Measurements from ENCODE around the gene DCST2. TPM values are rescaled to one million over a fixed set of nuclear protein-coding genes. Genes with fewer than 3 reads are reported as not detected.

DCST2 gene
- total and polyA plus RNA-seq, 9 of the 15 experiments (the other 6 are each of a cell fraction or from before 2014, with no cell fraction given): 0.09 to 0.49 (median 0.11) TPM; not detected in 3

DNA sequence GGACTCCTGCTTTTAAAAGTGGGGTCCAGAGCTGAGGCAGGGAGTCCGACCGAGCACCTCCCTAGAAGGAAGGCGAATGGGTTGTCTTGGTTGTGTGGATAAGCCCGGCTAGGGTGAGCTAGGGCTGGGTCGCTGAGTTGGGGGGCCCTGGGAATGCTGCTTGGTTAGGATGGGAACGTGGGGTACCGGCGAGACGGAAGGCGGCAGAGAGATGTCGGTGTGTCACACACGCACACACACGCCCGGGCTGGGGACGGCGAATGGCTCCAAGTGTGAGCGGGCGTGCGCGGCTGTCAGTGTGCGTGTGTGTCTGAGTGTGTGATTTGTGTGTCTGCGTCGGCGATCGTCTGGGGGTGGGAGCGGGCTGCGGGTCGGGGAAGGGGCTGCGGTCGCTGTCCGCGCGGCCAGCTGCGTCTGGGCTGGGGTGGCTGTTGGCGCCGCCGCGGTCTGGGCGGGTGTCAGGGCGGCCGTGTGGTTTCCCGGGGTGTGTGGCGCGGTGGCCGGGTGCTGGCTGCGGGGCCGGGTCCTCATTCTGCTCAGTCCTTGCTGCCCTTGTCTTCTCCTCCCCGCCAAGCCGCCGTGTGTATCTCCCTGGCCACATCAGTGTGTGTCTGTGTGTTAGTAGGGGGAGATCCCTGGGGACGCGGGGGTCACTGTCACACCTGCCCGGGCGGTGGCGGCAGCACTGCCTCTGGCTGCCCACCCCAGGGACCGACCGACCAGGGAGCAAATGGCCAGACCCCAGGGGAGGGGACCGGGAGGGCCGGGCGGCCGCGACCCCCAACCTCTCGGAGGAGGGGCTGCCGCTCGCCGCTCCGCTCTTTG lies 46.1 kb upstream of the DCST2 start (continued):
- TF ChIP-seq MIER1 (IDR thresholded peaks at IDR 0.05; ENCODE audit: low read depth) (0 out of 2 replicates have a peak, but pooled peaks have one; percentile 19), COPS2 (conservative IDR thresholded peaks at IDR 0.05) (no peak), RB1 (IDR thresholded peaks at IDR 0.05; ENCODE audit: low read depth) (peak; percentile 41; the same call in 1 of the 2 replicates), BCOR (IDR thresholded peaks at IDR 0.05) (no peak), ETV1 (tag; conservative IDR thresholded peaks at IDR 0.05; ENCODE audit: low read depth) (no peak), CXXC5 (CRISPR knock-in tag; IDR thresholded peaks at IDR 0.05) (0 out of 2 replicates have a peak, but pooled peaks have one; percentile 31), MEF2A (IDR thresholded peaks at IDR 0.05; ENCODE audit: control insufficient read depth, low read depth, low read length) (no peak), ETV5 (CRISPR knock-in tag; IDR thresholded peaks at IDR 0.05; ENCODE audit: low read depth) (no peak), U2AF1 (optimal IDR thresholded peaks at IDR 0.05; ENCODE audit: low read depth, low read length) (no peak), TFAM (CRISPR knock-in tag; conservative IDR thresholded peaks at IDR 0.05) (no peak)
- TF ChIP-seq, protein P1, sequence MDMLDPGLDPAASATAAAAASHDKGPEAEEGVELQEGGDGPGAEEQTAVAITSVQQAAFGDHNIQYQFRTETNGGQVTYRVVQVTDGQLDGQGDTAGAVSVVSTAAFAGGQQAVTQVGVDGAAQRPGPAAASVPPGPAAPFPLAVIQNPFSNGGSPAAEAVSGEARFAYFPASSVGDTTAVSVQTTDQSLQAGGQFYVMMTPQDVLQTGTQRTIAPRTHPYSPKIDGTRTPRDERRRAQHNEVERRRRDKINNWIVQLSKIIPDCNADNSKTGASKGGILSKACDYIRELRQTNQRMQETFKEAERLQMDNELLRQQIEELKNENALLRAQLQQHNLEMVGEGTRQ (CRISPR knock-in tag; IDR thresholded peaks at IDR 0.05): no peak
- TF ChIP-seq, protein P2, sequence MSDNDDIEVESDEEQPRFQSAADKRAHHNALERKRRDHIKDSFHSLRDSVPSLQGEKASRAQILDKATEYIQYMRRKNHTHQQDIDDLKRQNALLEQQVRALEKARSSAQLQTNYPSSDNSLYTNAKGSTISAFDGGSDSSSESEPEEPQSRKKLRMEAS (CRISPR knock-in tag; IDR thresholded peaks at IDR 0.05): no peak
- TF ChIP-seq, protein P3, sequence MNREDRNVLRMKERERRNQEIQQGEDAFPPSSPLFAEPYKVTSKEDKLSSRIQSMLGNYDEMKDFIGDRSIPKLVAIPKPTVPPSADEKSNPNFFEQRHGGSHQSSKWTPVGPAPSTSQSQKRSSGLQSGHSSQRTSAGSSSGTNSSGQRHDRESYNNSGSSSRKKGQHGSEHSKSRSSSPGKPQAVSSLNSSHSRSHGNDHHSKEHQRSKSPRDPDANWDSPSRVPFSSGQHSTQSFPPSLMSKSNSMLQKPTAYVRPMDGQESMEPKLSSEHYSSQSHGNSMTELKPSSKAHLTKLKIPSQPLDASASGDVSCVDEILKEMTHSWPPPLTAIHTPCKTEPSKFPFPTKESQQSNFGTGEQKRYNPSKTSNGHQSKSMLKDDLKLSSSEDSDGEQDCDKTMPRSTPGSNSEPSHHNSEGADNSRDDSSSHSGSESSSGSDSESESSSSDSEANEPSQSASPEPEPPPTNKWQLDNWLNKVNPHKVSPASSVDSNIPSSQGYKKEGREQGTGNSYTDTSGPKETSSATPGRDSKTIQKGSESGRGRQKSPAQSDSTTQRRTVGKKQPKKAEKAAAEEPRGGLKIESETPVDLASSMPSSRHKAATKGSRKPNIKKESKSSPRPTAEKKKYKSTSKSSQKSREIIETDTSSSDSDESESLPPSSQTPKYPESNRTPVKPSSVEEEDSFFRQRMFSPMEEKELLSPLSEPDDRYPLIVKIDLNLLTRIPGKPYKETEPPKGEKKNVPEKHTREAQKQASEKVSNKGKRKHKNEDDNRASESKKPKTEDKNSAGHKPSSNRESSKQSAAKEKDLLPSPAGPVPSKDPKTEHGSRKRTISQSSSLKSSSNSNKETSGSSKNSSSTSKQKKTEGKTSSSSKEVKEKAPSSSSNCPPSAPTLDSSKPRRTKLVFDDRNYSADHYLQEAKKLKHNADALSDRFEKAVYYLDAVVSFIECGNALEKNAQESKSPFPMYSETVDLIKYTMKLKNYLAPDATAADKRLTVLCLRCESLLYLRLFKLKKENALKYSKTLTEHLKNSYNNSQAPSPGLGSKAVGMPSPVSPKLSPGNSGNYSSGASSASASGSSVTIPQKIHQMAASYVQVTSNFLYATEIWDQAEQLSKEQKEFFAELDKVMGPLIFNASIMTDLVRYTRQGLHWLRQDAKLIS (CRISPR knock-in tag; IDR thresholded peaks at IDR 0.05): no peak
- TF ChIP-seq, protein P4, sequence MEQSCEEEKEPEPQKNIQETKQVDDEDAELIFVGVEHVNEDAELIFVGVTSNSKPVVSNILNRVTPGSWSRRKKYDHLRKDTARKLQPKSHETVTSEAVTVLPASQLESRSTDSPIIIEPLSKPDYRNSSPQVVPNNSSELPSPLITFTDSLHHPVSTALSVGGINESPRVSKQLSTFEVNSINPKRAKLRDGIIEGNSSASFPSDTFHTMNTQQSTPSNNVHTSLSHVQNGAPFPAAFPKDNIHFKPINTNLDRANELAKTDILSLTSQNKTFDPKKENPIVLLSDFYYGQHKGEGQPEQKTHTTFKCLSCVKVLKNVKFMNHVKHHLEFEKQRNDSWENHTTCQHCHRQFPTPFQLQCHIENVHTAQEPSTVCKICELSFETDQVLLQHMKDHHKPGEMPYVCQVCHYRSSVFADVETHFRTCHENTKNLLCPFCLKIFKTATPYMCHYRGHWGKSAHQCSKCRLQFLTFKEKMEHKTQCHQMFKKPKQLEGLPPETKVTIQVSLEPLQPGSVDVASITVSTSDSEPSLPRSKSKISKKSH (CRISPR knock-in tag; IDR thresholded peaks at IDR 0.05): no peak
- TF ChIP-seq, protein P5, sequence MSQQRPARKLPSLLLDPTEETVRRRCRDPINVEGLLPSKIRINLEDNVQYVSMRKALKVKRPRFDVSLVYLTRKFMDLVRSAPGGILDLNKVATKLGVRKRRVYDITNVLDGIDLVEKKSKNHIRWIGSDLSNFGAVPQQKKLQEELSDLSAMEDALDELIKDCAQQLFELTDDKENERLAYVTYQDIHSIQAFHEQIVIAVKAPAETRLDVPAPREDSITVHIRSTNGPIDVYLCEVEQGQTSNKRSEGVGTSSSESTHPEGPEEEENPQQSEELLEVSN (IDR thresholded peaks at IDR 0.05; ENCODE audit: borderline replicate concordance in 1 of 2, extremely low read depth in 1 of 2, insufficient read depth in 1 of 2, insufficient read length in 1 of 2, low read depth in 1 of 2, low read length in 1 of 2, poor library complexity in 1 of 2, severe bottlenecking in 1 of 2): peak in 1 of 2 experiments; percentile 55
- TF ChIP-seq, protein P6, sequence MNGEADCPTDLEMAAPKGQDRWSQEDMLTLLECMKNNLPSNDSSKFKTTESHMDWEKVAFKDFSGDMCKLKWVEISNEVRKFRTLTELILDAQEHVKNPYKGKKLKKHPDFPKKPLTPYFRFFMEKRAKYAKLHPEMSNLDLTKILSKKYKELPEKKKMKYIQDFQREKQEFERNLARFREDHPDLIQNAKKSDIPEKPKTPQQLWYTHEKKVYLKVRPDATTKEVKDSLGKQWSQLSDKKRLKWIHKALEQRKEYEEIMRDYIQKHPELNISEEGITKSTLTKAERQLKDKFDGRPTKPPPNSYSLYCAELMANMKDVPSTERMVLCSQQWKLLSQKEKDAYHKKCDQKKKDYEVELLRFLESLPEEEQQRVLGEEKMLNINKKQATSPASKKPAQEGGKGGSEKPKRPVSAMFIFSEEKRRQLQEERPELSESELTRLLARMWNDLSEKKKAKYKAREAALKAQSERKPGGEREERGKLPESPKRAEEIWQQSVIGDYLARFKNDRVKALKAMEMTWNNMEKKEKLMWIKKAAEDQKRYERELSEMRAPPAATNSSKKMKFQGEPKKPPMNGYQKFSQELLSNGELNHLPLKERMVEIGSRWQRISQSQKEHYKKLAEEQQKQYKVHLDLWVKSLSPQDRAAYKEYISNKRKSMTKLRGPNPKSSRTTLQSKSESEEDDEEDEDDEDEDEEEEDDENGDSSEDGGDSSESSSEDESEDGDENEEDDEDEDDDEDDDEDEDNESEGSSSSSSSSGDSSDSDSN (IDR thresholded peaks at IDR 0.05; ENCODE audit: borderline replicate concordance in 1 of 2, low read depth in 2 of 2, low read length in 2 of 2): no peak

Measured in K562 (cell line).